NCI-H446 (cell line): ENCODE results near the gene AGK.
A peak's percentile ranks its signal among the peaks of the same experiment; 100 is the strongest.

ENCODE experiments used
- DNase-seq, 2 experiments: peaks; one replicate each; lab custom pipeline; 2025; lab: John Stamatoyannopoulos, UW

The AGK gene

DNA sequence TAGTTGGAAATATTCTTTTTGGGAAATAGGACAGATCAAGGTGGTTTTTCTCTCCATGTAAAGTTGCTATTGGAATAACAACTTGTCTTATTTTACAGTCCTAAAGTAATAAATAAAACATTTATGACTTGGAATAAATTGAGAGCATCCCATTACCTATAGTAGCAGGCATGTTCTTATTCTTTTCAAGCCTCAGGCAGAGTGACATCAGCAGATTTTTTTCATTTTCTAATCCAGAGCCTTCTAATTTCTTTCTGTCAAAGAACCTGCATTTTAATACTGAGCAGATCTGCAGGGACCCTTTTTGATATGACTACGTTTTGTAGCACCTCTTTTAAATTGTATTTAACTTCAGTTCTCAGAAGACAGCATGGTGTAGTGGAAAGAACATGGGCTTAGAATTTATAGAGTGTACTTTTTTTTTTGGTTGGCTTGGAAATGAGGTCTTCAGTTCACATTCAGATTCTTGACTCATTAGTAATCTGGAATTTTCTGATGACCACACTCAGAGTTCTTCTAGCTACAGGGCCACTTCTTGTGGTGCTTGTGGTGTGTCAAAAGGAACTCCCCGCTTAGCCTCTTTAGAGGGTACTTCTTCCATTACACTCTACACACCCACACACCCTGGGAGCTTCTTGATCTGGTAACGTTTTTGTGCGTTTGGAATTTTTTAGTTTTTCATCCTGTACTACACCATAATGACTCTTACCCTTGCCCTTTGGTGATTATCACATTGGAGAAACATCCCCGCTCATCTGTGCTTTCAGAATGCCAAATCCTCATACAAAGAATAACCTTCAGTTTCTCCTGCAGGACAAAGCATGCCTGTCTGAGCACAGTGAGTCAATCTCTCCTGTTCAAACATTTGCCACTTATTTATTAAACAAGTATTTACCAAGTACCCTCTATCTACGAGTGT, 34.6 kb downstream of the AGK start:
- no peak for DNase-seq

DNA sequence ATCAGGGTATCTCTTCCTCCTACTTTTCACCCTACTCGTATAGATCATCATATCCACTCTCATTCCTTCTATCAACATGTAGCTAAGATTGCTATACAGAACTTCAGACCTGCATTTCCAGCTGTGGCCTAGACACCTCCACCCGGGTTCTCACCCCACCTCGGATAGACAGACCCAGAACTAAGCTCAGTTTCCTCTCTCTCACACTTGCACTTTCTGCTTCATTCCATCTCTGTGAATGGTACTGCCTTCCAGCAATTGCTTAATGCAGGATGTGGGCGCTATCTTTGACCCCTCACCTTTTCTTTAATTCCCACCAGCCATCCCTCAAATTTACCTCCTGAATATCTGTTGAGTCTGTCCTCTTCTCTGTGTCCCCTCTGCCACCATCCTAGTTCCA, 35.7 kb downstream of the AGK start:
- DNase-seq, result no peak

DNA sequence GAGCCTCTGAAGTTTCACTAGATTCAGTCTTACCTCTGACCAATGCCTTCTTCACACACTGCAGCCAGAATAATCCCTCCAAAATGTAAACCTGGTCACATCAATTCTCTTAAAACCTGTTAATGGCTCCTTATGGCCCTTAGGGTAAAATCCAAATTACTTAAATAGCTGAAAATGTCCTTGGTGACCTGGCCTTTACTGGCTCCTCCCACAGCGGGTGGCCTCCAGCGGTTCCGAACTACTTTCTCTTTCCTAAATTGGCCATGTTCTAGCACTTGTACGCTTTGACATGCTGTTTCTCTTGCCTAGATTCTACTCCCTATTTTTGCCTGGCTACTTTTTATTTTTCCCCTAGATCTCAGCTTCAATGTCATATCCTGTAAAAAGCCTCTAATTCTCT, 36.1 kb downstream of the AGK start:
- DNase-seq, result no peak

DNA sequence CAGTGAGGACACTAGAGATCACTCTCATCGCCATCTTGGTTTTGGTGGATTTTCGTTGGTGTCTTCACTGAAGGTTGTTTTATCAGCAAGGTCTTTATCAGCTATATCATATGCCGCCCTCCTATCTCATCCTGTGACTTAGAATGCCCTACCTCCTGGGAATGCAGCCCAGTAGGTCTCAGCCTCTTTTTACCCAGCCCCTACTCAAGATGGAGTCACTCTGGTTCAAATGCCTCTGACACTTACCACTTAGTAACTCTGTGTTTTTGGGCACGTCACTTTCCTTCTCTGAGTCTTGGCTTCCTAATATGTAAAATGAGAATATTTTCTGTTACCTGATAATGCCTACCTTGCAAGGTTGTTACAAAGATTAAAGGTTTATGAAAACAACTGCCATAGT, 37.7 kb downstream of the AGK start:
- no peak for DNase-seq

DNA sequence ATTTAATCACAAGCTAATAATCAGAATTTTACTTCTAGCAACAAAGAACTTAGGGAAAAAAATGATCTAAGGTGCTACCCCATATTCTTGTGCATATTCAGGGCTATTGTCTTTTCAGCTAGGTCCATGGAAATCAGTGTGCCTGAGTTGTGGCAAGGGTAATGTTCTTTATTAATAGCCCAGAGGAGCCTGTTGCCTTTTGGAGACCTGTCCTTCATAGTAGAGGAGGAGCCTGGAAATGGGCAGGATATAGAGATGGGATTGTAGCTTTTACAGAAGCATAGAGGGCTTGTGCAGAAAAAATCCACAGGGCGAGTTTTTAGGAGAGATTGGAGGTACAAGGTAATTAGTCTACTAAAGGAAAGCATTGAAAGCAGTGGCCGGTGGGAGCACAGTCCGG, 38.9 kb downstream of the AGK start:
- no peak for DNase-seq

DNA sequence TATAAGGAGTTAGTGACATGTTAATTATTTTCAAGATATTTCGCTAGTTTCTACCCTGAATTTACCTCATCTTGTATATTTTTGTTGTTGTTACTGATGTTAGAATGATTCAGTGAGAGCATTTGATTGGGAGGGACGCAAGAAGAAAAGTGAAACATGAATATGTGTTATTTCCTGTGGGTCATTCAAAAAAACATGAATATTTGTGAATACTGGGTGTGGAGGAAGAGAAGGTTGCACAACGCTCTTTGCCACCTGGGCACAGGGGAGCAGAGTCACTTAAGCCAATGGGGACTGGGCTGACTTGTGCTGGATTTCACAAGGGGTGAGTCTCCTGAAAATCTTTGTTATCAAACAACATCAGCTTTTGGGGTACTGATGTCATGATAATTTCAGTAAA, 39.5 kb downstream of the AGK start:
- no peak for DNase-seq

DNA sequence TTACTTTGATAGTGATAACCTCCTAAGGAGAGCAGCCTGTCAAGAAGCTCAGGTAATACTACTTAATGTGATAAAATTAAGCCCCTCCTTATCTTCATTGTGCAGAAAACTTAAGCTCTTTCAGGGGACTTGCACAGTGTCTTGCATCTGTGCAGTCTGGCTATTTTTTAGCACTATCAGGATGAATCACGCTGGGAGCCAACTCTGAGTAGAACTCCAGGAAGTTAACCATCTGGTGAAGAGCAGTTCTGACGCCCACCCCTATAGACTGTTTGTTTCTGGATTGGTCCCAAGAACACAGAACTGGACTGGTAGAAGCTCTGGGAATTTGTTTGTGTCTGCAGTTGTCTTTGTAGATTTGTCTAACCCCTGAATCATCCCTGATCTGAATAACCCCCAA, 41.9 kb downstream of the AGK start:
- peak; percentile 8 to 69 for DNase-seq

DNA sequence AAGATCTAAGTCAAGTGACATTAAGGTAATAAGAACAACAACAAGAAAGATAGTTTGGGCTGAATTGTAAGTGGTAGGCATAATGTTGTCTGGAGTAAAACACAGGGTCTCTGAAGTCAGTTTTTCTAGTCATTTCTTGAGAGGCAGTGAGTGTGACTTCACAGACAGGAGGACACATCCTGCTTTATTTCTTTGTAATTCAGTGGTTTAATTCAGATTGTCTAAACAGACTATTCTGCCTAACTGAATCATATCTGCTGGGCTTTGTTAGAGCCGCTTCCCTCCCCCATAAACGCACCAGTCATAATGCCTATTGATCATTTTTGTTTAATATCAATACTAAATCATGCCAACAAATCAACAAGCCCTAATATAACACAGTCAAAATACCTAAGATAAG, 46.8 kb downstream of the AGK start:
- DNase-seq, result no peak

DNA sequence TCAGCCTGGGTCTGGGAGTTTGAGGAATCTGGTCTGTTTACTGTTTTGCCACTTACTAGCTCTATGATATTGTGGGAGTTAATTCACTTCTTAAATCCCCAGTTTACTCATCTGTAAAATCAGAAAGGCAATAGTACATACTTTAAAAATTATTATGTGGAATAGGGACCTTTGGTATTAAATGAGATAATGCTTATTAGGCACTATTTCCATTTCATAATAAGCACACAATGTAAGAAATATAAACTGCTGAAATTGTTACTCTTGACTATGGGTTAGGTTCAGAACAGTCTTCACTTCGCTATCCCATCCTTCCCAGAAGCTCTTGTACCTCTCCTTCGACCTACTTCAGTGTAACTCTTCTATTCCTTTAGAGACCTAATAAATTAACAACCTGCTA, 47.2 kb downstream of the AGK start:
- DNase-seq, result no peak

DNA sequence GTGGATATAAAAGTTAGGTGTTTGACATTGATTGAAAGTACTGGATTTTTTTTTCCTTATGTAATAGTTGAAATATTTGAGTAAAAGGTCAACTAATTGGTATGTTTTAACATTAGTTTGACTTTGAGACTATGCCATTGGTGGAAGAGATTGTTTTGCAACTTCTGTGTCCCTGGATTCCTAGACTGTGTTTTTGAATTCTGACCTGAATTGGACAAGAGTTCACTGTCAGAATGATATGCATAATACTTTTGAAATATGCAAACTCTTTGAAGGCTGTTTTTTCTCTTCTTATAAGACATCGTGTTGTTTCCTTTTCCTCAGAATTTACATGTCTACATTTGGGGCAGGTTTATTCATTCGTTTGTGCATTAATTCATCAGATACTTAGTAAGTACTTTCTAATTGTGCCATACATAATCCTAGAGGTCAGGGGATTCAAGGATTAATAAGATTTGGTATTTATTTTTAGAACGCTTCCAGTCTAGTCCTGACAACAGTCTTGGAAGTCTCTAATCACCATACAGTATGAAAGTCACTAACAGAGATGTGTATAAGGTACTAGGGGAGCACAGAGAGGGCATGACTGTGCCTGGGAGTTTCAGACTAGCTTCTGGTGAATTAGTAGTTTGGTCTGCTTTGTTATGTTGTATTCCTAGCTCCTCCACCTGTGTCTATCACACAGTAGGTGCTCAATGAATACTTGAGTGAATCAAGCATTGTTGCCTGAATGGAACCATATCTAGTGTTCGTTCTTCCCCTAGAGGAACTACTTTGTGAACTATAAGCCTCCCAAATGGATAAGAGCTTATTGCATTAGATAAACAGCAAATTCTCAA, 49.2 kb downstream of the AGK start:
- DNase-seq, result no peak

DNA sequence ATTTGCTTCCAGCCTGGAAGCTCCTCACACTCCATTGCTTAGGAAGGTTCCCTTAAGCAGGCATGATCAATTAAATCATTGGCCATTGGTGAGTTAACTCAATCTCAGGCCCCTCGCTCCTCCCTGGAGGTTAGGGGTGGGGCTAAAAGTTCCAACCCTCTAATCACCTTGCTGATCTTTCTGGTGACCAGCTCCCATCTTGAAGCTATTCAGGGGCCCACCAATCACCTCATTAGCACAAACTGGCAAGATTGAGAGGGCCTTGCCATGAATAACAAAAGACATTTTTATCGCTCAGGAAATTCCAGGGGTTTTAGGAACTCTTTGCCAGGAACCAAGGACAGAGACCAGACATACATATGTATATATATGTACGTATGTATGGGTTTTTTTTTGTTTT, 58.4 kb downstream of the AGK start:
- no peak for DNase-seq

DNA sequence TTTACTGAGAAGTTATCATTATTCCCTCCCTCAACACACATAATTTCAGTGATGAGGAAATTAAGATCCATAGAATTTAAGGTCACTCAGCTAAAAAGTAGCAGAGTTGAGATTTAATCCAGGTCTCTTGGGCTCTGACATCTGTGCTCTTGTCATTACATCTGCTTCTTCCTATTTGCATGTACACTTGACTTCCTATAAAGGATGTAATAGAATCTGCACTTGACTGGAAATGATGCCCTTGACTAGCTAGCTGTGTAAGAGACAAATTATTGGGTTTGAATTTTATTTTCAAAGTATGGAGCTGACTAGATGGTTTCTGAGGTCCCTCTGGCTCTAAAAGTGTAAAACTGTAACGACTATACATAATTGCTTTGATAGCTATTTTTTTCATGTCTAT, 59.5 kb downstream of the AGK start:
- no peak for DNase-seq

DNA sequence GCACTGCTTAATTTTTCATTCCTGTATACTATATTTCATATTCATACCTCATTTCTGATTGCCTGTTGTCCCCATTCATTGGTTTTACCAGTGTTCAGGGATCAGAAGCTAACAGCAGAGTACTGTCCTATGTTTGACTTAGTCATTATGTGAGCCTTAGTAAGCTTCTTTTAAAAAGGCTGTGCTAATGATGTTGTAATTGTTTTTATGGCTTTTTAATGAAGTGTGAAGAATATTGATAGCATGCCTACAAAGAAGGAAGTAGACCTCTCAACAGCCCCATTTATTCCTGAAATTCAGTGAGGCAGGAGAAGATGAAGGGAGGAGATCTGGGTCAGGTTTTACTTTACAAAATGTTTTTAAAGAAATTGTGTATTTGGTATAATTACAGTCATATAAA, 61.7 kb downstream of the AGK start:
- no peak for DNase-seq

DNA sequence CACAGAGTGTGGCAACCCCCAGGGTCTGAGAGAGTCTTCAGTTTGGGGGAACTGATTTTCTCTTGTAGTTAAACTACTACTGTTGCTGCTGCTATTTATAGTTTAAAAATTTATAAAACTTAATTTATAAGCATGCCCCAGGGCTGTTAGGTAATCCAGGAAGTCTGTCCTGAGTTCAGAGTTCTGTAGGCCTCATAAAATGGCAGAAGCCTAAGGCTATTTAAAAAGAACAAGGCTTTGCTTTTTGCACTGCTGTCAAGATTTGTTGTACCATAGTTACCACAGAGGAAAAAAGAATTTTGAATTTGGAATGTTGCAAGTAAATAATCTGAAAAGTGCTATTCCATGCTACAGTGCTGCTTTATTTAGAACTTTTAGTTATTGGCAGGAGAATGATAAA, 66.1 kb downstream of the AGK start:
- no peak for DNase-seq

DNA sequence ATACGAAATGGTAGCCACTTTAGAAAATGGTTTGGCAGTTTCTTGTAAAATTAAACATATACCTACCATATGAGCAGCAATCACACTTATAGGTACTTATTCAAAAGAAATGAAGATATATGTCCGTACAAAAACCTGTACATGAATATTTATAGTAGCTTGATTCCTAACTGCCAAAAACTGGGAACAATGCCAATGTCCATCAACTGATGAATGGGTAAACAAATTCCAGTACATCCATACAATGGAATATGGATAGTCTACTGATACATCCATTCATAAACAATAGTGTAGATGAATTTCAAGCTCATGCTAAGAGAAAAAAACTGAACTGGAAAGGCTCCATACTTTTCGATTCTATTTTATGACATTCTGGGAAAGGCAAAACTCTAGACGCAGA, 68.5 kb downstream of the AGK start:
- no peak for DNase-seq

DNA sequence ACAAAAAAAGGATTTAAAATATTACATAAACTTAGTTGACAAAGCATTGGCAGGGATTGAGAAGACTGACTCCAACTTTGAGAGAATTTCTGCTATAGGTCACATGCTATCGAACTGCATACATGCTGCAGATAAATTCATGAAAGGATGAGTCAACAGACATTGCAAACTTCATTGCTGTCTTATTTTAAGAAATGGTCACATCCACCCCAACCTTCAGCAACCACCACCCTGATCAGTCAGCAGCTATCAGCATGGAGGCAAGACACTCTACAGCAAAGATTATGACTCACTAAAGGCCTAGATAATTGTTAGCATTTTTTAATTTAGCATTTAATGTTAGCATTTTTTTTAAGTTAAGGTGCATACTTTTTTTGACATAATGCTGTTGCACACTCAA, 73.6 kb downstream of the AGK start:
- DNase-seq, result no peak

DNA sequence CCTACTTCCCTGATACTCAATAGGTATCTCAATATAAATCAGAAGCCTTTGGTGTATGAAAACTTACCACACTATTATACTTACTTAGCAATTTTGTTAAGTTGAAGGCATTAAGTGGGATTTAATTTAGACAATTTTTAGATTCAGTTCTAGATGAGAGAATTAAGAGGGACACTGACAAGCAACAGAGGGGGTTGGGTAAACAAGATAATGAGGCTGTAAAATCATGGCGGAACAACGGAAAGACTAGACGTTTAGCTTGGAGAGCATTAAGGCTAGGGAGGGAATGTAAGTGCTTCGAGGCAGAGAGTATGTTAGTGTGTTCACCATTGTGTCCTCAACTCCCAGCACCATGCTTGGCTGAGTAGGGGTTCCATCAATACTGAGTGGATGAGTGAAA, 79.4 kb downstream of the AGK start:
- DNase-seq, result no peak

DNA sequence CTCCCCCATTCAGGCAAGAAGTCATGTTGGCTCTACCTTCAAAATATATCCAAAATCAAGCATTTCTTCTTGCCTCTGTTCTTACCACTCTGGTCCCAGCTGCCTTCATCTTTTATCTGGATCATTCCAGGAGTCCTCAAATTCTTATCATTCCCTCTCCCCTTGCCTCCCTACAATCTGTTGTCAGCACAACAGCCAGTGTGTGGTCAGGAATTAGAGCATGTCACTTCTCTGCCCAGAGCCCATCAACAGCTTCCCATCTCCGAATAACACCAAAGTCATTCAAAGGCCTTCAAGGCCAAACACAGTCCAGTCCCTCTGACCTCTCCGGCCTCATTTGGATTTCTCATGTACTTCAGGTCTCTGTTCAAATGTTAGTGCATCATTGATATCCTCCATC, 80.3 kb downstream of the AGK start:
- no peak for DNase-seq

DNA sequence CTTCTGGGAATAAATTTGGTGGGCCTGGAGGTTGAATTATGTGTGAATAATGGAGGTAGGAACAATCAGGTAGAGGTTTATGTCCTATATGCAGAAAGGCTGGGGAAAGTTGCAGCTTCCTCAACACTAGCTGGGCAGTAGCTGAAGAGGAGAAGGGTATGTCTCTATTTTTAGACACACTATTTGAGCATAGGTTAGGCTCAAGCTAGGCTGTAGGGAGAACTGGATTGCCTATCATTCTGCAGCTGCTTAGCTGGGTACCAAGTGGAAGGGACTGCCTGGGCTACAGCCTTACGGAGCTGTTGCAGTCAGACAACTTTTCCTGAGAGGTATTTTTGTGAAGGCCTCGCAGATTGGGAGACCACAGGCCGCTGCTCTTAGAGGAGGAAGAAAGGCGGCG, 82.9 kb downstream of the AGK start:
- no peak for DNase-seq

DNA sequence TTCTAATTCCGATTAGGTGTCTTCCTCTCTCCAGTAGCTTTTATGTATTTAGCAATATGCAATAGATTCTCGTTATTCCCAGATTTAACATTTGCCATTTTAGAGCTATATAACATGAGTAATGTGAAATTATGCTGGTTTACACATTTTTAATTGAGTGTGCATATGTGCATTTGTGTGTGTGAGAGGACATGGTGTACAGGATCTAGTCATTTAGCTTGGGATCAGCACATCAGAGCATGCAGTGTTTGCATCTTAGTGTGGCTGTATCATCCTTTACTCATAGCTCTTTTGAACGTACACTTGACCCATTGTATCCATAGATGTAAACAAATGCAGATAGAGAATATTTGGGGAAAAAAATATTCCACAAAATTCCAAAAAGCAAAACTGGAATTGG, 84.8 kb downstream of the AGK start:
- no peak for DNase-seq

DNA sequence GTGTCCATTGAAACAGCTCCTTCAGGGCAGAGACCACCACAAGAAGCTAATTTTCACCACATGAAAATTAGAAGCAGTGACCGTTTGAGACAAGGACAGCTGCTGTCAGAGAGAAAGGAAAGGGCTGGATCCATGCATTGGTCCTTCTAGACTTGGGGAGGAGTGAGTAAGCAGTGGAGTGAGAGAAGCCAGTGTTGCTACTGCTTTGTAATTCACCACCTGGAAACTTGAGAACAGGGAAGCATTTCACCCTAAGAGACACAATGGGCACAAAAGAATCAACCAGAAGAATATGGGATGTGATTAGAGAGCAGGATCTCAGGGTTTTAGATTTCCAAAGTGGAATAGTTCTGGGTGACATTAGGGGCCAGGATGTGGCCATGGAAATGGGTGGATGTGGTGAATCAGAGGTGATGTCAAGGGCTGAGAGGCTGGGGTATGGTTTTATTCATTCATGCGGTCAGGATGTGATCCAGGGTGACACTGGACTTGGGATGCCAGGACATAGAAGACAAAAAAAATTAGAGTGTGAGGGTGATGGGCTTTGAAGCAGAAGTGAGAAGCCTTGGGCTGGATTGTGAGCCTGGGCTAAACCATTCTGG, 89.1 kb downstream of the AGK start:
- no peak for DNase-seq

DNA sequence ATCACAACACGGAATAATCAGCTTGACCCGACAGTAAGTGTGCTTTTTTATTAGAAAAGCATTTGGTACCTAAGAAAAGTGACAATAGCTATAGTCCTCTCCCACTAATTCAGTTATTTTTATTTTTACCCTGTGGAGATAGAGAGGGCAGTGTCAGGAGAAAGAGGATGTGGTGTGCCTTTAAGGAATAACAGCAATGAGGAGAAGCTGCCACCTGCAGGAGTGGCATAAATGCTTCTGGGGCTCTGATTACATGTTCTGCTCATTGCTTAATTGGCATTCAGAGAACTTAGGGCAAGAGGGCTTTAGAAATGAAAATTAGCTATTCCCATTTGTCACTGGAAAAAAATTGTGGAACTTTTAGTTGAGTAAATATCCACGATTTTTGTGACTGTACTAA, 90.7 kb downstream of the AGK start:
- DNase-seq, result no peak

DNA sequence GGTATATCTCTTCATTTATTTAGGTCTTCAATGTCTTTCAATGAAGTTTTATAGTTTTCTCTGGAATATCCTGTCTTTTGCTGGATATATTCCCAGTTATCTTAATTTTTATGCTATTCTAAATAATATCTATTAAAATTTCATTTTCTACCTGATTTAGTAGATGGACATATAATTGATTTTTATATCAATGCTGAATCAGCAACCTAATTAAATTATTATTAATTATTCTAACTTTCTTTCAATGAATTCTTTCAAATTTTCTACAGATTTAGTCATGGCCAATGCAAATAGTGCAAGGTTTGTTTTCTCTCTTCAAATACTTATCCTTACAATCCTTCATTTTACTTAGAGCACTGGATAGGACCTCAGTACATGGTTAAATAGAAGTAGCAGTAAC, 94.0 kb downstream of the AGK start:
- no peak for DNase-seq
